Liver (tissue), 9 donors: ENCODE data around the gene EXOC4. TPM values are rescaled to one million over a fixed set of nuclear protein-coding genes. Genes with fewer than 3 reads are reported as not detected.

Source experiments
- DNase-seq: peaks from one replicate; pipeline ENCODE4 v3.0.0-alpha.2; 2017; ENCODE audit warnings: low spot score
- H3K27ac ChIP-seq, 2 donors: one replicate each; pipeline ENCODE4 v1.7.0; 2013; ENCODE audit warnings: inconsistent platforms in 2 of 2, low read length in 2 of 2, control low read depth in 1 of 2, low read depth in 1 of 2, mild to moderate bottlenecking in 1 of 2
- H3K27me3 ChIP-seq, 4 donors: one replicate each; pipeline versions ENCODE4 v1.6.1 to v1.7.0; 2013; ENCODE audit warnings: low read length in 3 of 4, inconsistent platforms in 1 of 4, mild to moderate bottlenecking in 1 of 4, moderate library complexity in 1 of 4; ENCODE audit not compliant: control insufficient read depth in 4 of 4, insufficient read depth in 4 of 4
- H3K36me3 ChIP-seq, 4 donors: one replicate each; pipeline versions ENCODE4 v1.6.1 to v1.7.0; 2013; ENCODE audit warnings: low read length in 3 of 4, mild to moderate bottlenecking in 3 of 4, low read depth in 1 of 4, moderate library complexity in 1 of 4; ENCODE audit not compliant: control insufficient read depth in 4 of 4, insufficient read depth in 3 of 4
- H3K4me1 ChIP-seq, 4 donors: one replicate each; pipeline versions ENCODE4 v1.6.1 to v1.7.0; 2013; ENCODE audit warnings: low read length in 3 of 4, mild to moderate bottlenecking in 3 of 4, moderate library complexity in 1 of 4; ENCODE audit not compliant: control insufficient read depth in 4 of 4, insufficient read depth in 4 of 4
- H3K4me3 ChIP-seq, 3 donors: one replicate each; pipeline versions ENCODE4 v1.6.1 to v1.7.0; 2013; ENCODE audit warnings: low read length in 3 of 3, control low read depth in 1 of 3, low read depth in 1 of 3, mild to moderate bottlenecking in 1 of 3
- H3K9ac ChIP-seq, 2 donors: one replicate each; pipeline ENCODE4 v1.7.0; 2013; ENCODE audit warnings: low read length in 2 of 2, mild to moderate bottlenecking in 2 of 2, moderate library complexity in 2 of 2, control low read depth in 1 of 2, low read depth in 1 of 2
- H3K9me3 ChIP-seq, 4 donors: one replicate each; pipeline versions ENCODE4 v1.6.1 to v1.7.0; 2013; ENCODE audit warnings: low read length in 3 of 4; ENCODE audit not compliant: control insufficient read depth in 4 of 4
- FOXA1 ChIP-seq: IDR thresholded peaks from 2 replicates; pipeline ENCODE4 v1.6.1; 2016; ENCODE audit warnings: antibody characterized with exemption
- GABPA ChIP-seq, 2 donors: IDR thresholded peaks in 1 of 2; conservative IDR thresholded peaks in 1 of 2; 2 replicates each; pipeline ENCODE4 v1.6.1; 2016; ENCODE audit warnings: antibody characterized with exemption in 2 of 2, mild to moderate bottlenecking in 1 of 2, moderate library complexity in 1 of 2
- HNF4A ChIP-seq, 2 donors: conservative IDR thresholded peaks; 2 replicates each; pipeline ENCODE4 v1.6.1; 2016; ENCODE audit warnings: antibody characterized with exemption in 2 of 2, mild to moderate bottlenecking in 2 of 2
- HNF4G ChIP-seq: IDR thresholded peaks from 2 replicates; pipeline ENCODE4 v1.6.1; 2016; ENCODE audit warnings: antibody characterized with exemption
- JUND ChIP-seq, 2 donors: IDR thresholded peaks; 2 replicates each; pipeline ENCODE4 v1.6.1; 2016; ENCODE audit warnings: antibody characterized with exemption in 2 of 2
- NR2F2 ChIP-seq: IDR thresholded peaks from 2 replicates; pipeline ENCODE4 v1.6.1; 2016; ENCODE audit warnings: antibody characterized with exemption
- RXRA ChIP-seq, 2 donors: IDR thresholded peaks; 2 replicates each; pipeline ENCODE4 v1.6.1; 2017 to 2018; ENCODE audit warnings: antibody characterized with exemption in 2 of 2, mild to moderate bottlenecking in 1 of 2
- SP1 ChIP-seq: IDR thresholded peaks from 2 replicates; pipeline ENCODE4 v1.6.1; 2018; ENCODE audit warnings: antibody characterized with exemption, mild to moderate bottlenecking
- TAF1 ChIP-seq: conservative IDR thresholded peaks from 2 replicates; pipeline ENCODE4 v1.6.1; 2016; ENCODE audit warnings: antibody characterized with exemption, mild to moderate bottlenecking
- YY1 ChIP-seq: IDR thresholded peaks from 2 replicates; pipeline ENCODE4 v1.6.1; 2016; ENCODE audit warnings: antibody characterized with exemption, mild to moderate bottlenecking
- WGBS: extraction: QIAGEN DNeasy Blood & Tissue Kit; methylation state at CpG from one replicate; pipeline ENCODE4 v1.1.7; 2013; 5-methylcytosine and 5-hydroxymethylcytosine counted together
- polyA plus RNA-seq, 2 donors: library from polyadenylated mRNA; stranded (reverse) in 1 of 2; unstranded in 1 of 2; fragments of 200-250 nt in 1 of 2; fragments of >200 nt in 1 of 2; fragmentation: Nextera tagmentation in 1 of 2; extraction: Ambion mirVana in 1 of 2; gene quantifications; one replicate each; pipeline versions ENCODE4 v1.2.1 to v1.2.3, GENCODE V29; 2013 to 2015
- total RNA-seq, 2 donors: library from RNA; depleted of rRNA; stranded (reverse); fragments of >200 nt; gene quantifications; one replicate each; pipeline ENCODE4 v1.2.3, GENCODE V29; 2014
- TF ChIP-seq, protein P1 (sequence below): IDR thresholded peaks from 2 replicates; pipeline ENCODE4 v1.6.1; 2016; ENCODE audit warnings: antibody characterized with exemption
- TF ChIP-seq, protein P2 (sequence below): IDR thresholded peaks from 2 replicates; pipeline ENCODE4 v1.6.1; 2016; ENCODE audit warnings: antibody characterized with exemption
- TF ChIP-seq, protein P3 (sequence below): IDR thresholded peaks from 2 replicates; pipeline ENCODE4 v1.6.1; 2016; ENCODE audit warnings: antibody characterized with exemption
- TF ChIP-seq, protein P4 (sequence below): fragments of 150-350 bp; IDR thresholded peaks from 2 replicates; pipeline ENCODE4 v1.5.1; 2017; ENCODE audit warnings: improper control_type of control experiment, low read depth, low read length; ENCODE audit not compliant: missing input control
- donor health status: healthy.
- donor health status: healthy.
- donor health status: healthy.
- donor health status: healthy.
- donor health status: healthy.

The EXOC4 gene
- total and polyA plus RNA-seq, 4 donors: 9.5 to 55.9 (median 23.6) TPM

DNA sequence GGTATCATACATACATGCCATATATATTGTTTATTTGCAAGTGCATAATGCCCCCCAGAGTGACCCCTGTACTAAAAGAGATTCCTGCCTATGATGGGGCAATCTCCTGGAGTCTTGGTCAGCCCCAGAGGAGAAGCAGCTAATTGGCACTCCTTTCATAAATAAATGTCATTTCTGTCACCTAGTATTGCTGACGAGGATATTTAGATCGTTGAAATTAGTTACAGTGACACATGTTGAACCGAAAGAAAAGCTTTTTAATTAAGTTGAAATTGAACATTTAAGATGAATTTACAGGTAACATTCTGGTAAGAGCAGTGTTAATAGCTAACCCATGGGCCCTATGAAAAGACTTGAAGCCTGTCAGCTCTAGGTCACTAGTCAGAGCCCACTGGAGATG lies 663.7 kb downstream of the EXOC4 start:
- TF ChIP-seq, protein P1, sequence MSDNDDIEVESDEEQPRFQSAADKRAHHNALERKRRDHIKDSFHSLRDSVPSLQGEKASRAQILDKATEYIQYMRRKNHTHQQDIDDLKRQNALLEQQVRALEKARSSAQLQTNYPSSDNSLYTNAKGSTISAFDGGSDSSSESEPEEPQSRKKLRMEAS: no peak
- TF ChIP-seq, protein P2, sequence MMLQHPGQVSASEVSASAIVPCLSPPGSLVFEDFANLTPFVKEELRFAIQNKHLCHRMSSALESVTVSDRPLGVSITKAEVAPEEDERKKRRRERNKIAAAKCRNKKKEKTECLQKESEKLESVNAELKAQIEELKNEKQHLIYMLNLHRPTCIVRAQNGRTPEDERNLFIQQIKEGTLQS: no peak
- TF ChIP-seq, protein P3, sequence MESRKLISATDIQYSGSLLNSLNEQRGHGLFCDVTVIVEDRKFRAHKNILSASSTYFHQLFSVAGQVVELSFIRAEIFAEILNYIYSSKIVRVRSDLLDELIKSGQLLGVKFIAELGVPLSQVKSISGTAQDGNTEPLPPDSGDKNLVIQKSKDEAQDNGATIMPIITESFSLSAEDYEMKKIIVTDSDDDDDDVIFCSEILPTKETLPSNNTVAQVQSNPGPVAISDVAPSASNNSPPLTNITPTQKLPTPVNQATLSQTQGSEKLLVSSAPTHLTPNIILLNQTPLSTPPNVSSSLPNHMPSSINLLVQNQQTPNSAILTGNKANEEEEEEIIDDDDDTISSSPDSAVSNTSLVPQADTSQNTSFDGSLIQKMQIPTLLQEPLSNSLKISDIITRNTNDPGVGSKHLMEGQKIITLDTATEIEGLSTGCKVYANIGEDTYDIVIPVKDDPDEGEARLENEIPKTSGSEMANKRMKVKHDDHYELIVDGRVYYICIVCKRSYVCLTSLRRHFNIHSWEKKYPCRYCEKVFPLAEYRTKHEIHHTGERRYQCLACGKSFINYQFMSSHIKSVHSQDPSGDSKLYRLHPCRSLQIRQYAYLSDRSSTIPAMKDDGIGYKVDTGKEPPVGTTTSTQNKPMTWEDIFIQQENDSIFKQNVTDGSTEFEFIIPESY: no peak
- TF ChIP-seq TAF1 (no peak), YY1 (no peak), FOXA1 (no peak)
- H3K4me3 ChIP-seq: no peak overlapping the region
- H3K9me3 ChIP-seq: peaks cover 4 to 9% (median 5%) of the 10 kb centered on the region in 4 donors
- no peak overlapping the region for H3K27ac ChIP-seq
- 98% methylated on average over 3 of the region's 3 CpGs for WGBS
- no peak overlapping the region for H3K9ac ChIP-seq
- H3K4me1 ChIP-seq: no peaks in the 10 kb centered on the region
- H3K27me3 ChIP-seq: no peaks in the 10 kb centered on the region
- H3K36me3 ChIP-seq: peaks cover 0 to 10% (median 6%) of the 10 kb centered on the region in 4 donors
- DNase-seq: no peak

DNA sequence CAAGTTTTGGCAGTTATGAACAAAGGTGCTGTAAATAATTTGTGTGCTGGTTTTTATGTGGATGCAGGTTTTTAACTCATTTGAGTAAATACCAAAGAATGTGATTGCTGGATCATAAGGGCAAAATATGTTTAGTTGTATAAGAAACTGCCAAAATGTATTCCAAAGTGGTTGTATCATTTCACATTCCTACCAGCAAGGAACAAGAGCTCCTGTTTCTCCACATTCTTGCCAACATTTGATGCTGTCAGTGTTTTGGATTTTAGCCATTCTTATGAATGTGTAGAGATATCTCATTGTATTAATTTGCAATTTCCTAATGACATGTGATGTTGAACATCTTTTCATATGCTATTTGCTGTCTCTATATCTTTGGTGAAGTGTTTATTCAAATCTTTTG lies 666.9 kb downstream of the EXOC4 start:
- TF ChIP-seq JUND (IDR thresholded peaks at IDR 0.05): no peak
- TF ChIP-seq, protein P2: no peak
- no peak overlapping the region for H3K27ac ChIP-seq
- H3K4me3 ChIP-seq: no peak overlapping the region

DNA sequence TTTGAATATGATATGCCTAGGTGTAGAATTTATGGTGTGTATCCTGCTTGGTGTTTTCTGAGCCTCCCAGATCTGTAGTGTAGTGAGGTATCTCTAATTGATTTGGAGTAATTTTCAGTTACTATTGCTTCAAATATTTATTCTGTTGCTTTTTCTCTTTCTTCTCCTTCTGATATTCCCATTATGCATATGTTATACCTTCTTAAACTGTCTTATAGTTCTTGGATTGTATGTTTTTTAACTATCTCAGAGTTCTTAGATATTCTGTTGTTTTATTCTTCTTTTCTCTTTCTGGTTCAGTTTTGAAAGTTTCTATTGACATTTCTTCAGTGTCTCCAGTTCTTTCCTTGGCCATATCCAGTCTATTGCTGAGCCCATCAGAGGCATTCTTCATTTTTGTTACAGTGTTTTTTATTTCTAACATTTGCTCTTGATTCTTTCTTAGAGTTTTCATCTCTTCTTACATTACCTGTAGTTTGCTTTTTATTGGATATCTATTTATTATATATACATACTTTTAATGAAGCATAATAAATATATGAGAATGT lies 668.8 kb downstream of the EXOC4 start:
- TF ChIP-seq SP1: no peak
- no peak for TF ChIP-seq FOXA1
- no peak for TF ChIP-seq HNF4A (conservative IDR thresholded peaks at IDR 0.05)
- Histone ChIP-seq H3K27ac (no peak overlapping the region), H3K9me3 (peaks cover 4 to 11% (median 6%) of the 10 kb centered on the region in 4 donors), H3K36me3 (peaks cover 0 to 12% (median 6%) of the 10 kb centered on the region in 4 donors), H3K4me3 (no peak overlapping the region), H3K4me1 (no peaks in the 10 kb centered on the region), H3K9ac (no peak overlapping the region), H3K27me3 (no peaks in the 10 kb centered on the region)
- no peak for DNase-seq

More for the DNA sequence above, 666.9 kb downstream of the EXOC4 start:
- peaks cover 4 to 11% (median 6%) of the 10 kb centered on the region in 4 donors for H3K9me3 ChIP-seq
- no peak for DNase-seq
- H3K27me3 ChIP-seq: no peaks in the 10 kb centered on the region
- no peak overlapping the region for H3K9ac ChIP-seq
- H3K4me1 ChIP-seq: no peaks in the 10 kb centered on the region
- H3K36me3 ChIP-seq: peaks cover 0 to 12% (median 6%) of the 10 kb centered on the region in 4 donors

DNA sequence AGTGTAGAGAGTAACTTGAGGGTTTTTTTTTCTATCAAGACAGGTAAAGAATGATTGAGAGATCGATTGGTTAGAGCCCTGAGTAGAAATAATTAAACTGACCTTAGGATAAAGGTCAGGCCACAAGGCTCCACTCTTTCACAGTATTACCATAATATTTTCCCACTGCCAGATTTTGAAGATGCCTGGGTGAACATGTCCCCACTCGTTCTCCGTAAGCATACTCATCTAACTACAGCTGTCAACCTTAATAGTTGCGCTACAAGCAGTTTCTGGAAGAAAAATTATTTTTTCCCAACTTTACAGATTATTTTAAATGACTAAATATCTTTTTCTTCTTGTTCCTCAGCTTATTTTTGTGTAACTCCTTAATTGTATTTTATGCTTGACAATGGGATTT lies 671.1 kb downstream of the EXOC4 start:
- Histone ChIP-seq H3K9ac (no peak overlapping the region), H3K4me3 (no peak overlapping the region), H3K9me3 (peaks cover 4 to 11% (median 6%) of the 10 kb centered on the region in 4 donors), H3K4me1 (no peaks in the 10 kb centered on the region), H3K36me3 (peaks cover 0 to 12% (median 4%) of the 10 kb centered on the region in 4 donors), H3K27me3 (no peaks in the 10 kb centered on the region), H3K27ac (no peak overlapping the region)
- 96% methylated on average over 4 of the region's 4 CpGs for WGBS
- DNase-seq: no peak
- TF ChIP-seq YY1 (no peak), GABPA (IDR thresholded peaks at IDR 0.05 in 1 of 2, conservative IDR thresholded peaks at IDR 0.05 in 1 of 2) (no peak), TAF1 (no peak), RXRA (IDR thresholded peaks at IDR 0.05) (no peak), NR2F2 (no peak), HNF4G (no peak), JUND (IDR thresholded peaks at IDR 0.05) (no peak), SP1 (no peak), HNF4A (conservative IDR thresholded peaks at IDR 0.05) (no peak)
- TF ChIP-seq, protein P1: no peak
- TF ChIP-seq, protein P4, sequence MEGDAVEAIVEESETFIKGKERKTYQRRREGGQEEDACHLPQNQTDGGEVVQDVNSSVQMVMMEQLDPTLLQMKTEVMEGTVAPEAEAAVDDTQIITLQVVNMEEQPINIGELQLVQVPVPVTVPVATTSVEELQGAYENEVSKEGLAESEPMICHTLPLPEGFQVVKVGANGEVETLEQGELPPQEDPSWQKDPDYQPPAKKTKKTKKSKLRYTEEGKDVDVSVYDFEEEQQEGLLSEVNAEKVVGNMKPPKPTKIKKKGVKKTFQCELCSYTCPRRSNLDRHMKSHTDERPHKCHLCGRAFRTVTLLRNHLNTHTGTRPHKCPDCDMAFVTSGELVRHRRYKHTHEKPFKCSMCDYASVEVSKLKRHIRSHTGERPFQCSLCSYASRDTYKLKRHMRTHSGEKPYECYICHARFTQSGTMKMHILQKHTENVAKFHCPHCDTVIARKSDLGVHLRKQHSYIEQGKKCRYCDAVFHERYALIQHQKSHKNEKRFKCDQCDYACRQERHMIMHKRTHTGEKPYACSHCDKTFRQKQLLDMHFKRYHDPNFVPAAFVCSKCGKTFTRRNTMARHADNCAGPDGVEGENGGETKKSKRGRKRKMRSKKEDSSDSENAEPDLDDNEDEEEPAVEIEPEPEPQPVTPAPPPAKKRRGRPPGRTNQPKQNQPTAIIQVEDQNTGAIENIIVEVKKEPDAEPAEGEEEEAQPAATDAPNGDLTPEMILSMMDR: no peak
